Left hindlimb (tissue), 1 donor: Measurements from ENCODE around the gene TMSB15C.

Experiments
- DNase-seq: peaks from one replicate; pipeline ENCODE4 v3.0.0-alpha.2; 2018

The TMSB15C gene

DNA sequence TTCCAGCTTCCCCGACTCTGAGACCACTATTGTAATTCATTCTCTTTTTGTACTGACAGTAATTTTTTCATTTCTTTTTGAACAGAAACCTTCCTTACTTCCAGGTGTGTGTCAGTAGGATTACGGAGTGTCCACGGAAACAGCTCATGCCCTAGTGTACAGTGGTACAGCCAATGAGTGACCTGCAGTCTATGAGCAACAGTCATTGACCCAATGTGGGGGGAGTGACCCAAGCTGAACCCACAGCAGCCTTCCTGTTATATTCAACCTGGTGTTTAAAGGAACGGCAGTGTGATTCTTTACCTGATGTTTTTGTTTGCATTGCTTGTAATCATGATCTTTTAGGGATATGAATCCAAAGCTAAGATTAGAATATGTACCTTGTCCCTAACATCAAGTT, 35.0 kb downstream of the TMSB15C start:
- DNase-seq: no peak

DNA sequence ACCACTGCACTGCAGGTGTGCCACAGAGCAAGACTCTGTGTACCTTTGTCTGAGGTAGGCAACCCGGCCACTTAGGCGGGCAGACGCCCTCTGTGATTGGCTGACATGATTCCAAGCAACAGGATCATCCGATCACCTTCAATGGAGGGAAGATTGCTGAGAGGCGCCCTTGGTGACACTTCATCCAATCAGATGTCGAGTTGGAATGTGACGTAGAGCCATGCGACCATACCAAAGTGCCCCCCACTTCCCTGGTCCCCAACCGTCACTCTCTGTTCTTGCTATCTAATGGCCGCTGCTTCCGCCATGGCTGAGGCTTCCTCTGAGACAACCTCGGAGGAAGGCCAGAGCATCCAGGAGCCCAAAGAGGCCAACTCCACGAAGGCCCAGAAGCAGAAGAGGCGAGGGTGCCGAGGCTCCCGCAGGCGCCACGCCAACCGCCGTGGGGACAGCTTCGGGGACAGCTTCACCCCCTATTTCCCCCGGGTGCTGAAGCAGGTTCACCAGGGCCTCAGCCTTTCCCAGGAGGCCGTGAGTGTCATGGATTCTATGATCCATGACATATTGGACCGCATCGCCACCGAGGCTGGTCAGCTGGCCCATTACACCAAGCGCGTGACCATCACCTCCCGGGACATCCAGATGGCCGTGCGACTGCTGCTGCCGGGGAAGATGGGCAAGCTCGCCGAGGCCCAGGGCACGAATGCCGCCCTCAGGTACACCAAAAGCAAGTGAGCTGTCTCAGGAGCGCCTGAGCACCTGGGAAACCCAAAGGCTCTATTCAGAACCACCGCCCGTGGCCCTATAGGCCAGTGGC, 36.1 kb downstream of the TMSB15C start, which contains the start of gene H2BW2:
Gene H2BW2, plus strand, starts transcription at position 268 of the 817 bp plus-strand sequence. Its CDS starts 39 bp downstream, at position 307.
- DNase-seq: no peak
